B cell (primary cell): Measurements from ENCODE around the gene PSD4. TPM values are rescaled to one million over a fixed set of nuclear protein-coding genes. Genes with fewer than 3 reads are reported as not detected.

ENCODE experiments used
- ATAC-seq: fragments of 200-7000 bp; cut with Tn5 transposase; one replicate; pipeline ENCODE4 v1.10.0; 2021; ENCODE audit warnings: low read depth, mild to moderate bottlenecking, moderate number of reproducible peaks, moderate library complexity
- CTCF ChIA-PET: fragments of 350-600 bp; sonication (Branson Sonifier 250); formaldehyde crosslinking; loops from one replicate; lab custom pipeline; 2021; ENCODE audit warnings: antibody characterized with exemption, inconsistent platforms; lab: Charles Lee
- POLR2A ChIA-PET: fragments of 350-600 bp; sonication (Branson Sonifier 250); formaldehyde crosslinking; loops from one replicate; lab custom pipeline; 2021; ENCODE audit warnings: antibody characterized with exemption; lab: Charles Lee
- DNase-seq: peaks from one replicate; pipeline ENCODE4 v3.0.0; 2013
- H2AFZ ChIP-seq: 2 replicates; pipeline ENCODE4 v1.6.1; 2012; ENCODE audit warnings: mild to moderate bottlenecking, low read depth, low read length; ENCODE audit not compliant: insufficient read depth, poor library complexity, severe bottlenecking
- H3K27ac ChIP-seq, 2 donors: 1 replicate in 1 of 2; 2 replicates in 1 of 2; pipeline ENCODE4 v1.5.1; 2012 to 2013; ENCODE audit warnings: low read length in 2 of 2, mild to moderate bottlenecking in 2 of 2, moderate library complexity in 1 of 2
- H3K27me3 ChIP-seq, 4 experiments: fragments of 200-600 bp in 1 of 4; sonication (generic) in 1 of 4; replicated peaks in 1 of 4; 1 replicate in 2 of 4; 2 replicates in 2 of 4; pipeline versions ENCODE4 v1.6.1 to v1.7.0; 2013 to 2016; ENCODE audit warnings: low read length in 3 of 4, mild to moderate bottlenecking in 2 of 4, mixed read lengths in 1 of 4, moderate library complexity in 1 of 4; ENCODE audit not compliant: insufficient read depth in 4 of 4, control insufficient read depth in 3 of 4; ENCODE audit errors: control extremely low read depth in 1 of 4
- H3K36me3 ChIP-seq, 2 experiments: replicated peaks in 1 of 2; 1 replicate in 1 of 2; 2 replicates in 1 of 2; pipeline versions ENCODE4 v1.6.1 to v1.7.1; 2013; ENCODE audit warnings: low read length in 1 of 2; ENCODE audit not compliant: insufficient read depth in 2 of 2, control insufficient read depth in 1 of 2; ENCODE audit errors: control extremely low read depth in 1 of 2, extremely low read depth in 1 of 2
- H3K4me1 ChIP-seq, 2 donors: fragments of 200-600 bp in 1 of 2; sonication (generic) in 1 of 2; 1 replicate in 1 of 2; 2 replicates in 1 of 2; pipeline versions ENCODE4 v1.5.1 to v1.6.1; 2013 to 2017; ENCODE audit warnings: low read length in 2 of 2; ENCODE audit not compliant: control insufficient read depth in 2 of 2, insufficient read depth in 2 of 2
- H3K4me2 ChIP-seq: replicated peaks from 2 replicates; pipeline ENCODE3; 2012; ENCODE audit warnings: mild to moderate bottlenecking, low read depth, low read length; ENCODE audit not compliant: poor library complexity, severe bottlenecking
- H3K4me3 ChIP-seq, 5 experiments: fragments of 200-600 bp in 1 of 5; sonication (generic) in 1 of 5; 1 replicate in 3 of 5; 2 replicates in 2 of 5; pipeline versions ENCODE4 v1.5.1 to v1.7.0; 2011 to 2016; ENCODE audit warnings: low read length in 4 of 5, mild to moderate bottlenecking in 4 of 5, low read depth in 2 of 5, control low read depth in 1 of 5, moderate library complexity in 1 of 5; ENCODE audit not compliant: insufficient read depth in 1 of 5; ENCODE audit errors: control extremely low read depth in 1 of 5, extremely low read depth in 1 of 5
- H3K79me2 ChIP-seq: fragments of 200-600 bp; sonication (generic); one replicate; pipeline ENCODE4 v1.6.0; 2016; ENCODE audit warnings: low read length; ENCODE audit not compliant: control insufficient read depth, insufficient read depth
- H3K9ac ChIP-seq: fragments of 200-600 bp; sonication (generic); 2 replicates; pipeline ENCODE4 v1.6.1; 2017; ENCODE audit warnings: mild to moderate bottlenecking, low read length, moderate library complexity
- H3K9me3 ChIP-seq, 3 donors: one replicate each; pipeline versions ENCODE4 v1.6.1 to v1.7.1; 2013; ENCODE audit warnings: low read length in 2 of 3; ENCODE audit not compliant: control insufficient read depth in 2 of 3, insufficient read depth in 1 of 3; ENCODE audit errors: control extremely low read depth in 1 of 3
- H4K20me1 ChIP-seq: 2 replicates; pipeline ENCODE4 v1.6.0; 2012; ENCODE audit warnings: mild to moderate bottlenecking, low read length; ENCODE audit not compliant: insufficient read depth, control insufficient read depth, poor library complexity, severe bottlenecking
- H3K27ac Mint-ChIP-seq: one replicate; pipeline ENCODE4 v1.8.0; 2021; ENCODE audit warnings: mixed read lengths
- H3K27me3 Mint-ChIP-seq: one replicate; pipeline ENCODE4 v1.8.0; 2021; ENCODE audit warnings: mixed read lengths
- H3K4me1 Mint-ChIP-seq: one replicate; pipeline ENCODE4 v1.8.0; 2021; ENCODE audit warnings: mixed read lengths
- H3K4me3 Mint-ChIP-seq: one replicate; pipeline ENCODE4 v1.8.0; 2021; ENCODE audit warnings: mixed read lengths
- H3K9me3 Mint-ChIP-seq: one replicate; pipeline ENCODE4 v1.8.0; 2022; ENCODE audit warnings: mixed read lengths; ENCODE audit not compliant: insufficient read depth
- EZH2 ChIP-seq: IDR thresholded peaks from 2 replicates; pipeline ENCODE4 v1.6.1; 2012; ENCODE audit warnings: borderline replicate concordance, low read depth, mild to moderate bottlenecking, moderate library complexity, low read length; ENCODE audit not compliant: insufficient read depth, poor library complexity, severe bottlenecking
- WGBS: methylation state at CpG from one replicate; pipeline ENCODE4 v1.1.5; 2013; ENCODE audit warnings: missing lambda C conversion rate; ENCODE audit not compliant: insufficient coverage; 5-methylcytosine and 5-hydroxymethylcytosine counted together
- intact Hi-C: fragments of 100-400 bp; cut with micrococcal nuclease; formaldehyde crosslinking; loops from one replicate; pipeline ENCODE4 v1.10.0; 2022
- polyA plus RNA-seq: library from polyadenylated mRNA; depleted of rRNA; stranded (reverse); fragments of >200 nt; gene quantifications from 2 replicates; pipeline ENCODE4 v1.2.3, GENCODE V29; 2012
- total RNA-seq, 2 donors: library from RNA; stranded (reverse); fragments of 120-200 nt in 1 of 2; gene quantifications; 1 replicate in 1 of 2; 2 replicates in 1 of 2; pipeline versions ENCODE4 v1.2.3 to v1.2.4, GENCODE V29; 2013 to 2022
- TF ChIP-seq, protein P1 (sequence below): fragments of 200-600 bp; IDR thresholded peaks from one replicate; pipeline ENCODE4 v1.8.0; 2022; ENCODE audit warnings: antibody characterized with exemption, mild to moderate bottlenecking

Gene PSD4
- total and polyA plus RNA-seq, 2 donors (not counting 1 experiment from before 2014, with no cell fraction given) = 87.1 to 203 TPM

DNA sequence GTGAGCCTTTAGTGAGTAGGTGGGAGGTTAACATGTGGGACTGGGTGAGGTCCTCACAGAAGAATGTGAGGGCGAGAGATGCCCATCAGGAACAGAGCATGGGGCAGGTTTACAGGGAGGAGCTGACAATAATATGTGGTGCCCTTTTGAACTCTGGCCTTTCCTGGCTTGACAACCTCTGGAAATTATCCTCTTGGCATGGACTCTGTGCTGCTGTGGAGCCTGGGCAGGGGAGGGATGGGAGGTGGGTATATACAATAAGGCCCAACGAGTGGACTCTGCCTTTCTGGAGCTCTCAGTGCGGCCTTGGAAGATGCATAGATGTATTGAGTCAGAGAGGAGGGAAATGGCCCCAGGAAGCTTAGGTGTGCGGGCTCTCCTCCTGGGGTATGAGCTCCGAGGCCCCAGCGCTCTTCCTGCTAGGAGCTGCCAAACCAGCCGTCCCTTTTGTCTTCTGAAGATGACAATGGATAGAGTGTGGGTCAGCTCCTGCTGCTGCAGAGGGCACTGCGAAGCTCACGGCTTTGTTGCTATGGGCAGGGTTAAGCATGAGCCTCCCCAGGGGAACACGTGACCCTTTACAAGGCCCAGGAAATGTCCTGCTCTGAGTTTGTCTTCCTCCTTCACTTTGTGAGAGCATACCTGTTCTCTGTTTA is 8.7 kb upstream of the PSD4 start:
- H3K27ac ChIP-seq = no peak overlapping the region
- H3K9me3 ChIP-seq = no peaks in the 10 kb centered on the region
- Mint-ChIP-seq H3K4me1 (peaks cover 27% of the 10 kb centered on the region), H3K27ac (no peak overlapping the region), H3K9me3 (no peaks in the 10 kb centered on the region), H3K4me3 (no peak overlapping the region), H3K27me3 (no peaks in the 10 kb centered on the region)
- intact Hi-C loops = no loop called here
- H3K4me2 ChIP-seq = no peak overlapping the region
- peaks cover 51% of the 10 kb centered on the region for H3K79me2 ChIP-seq
- peaks cover 27 to 28% of the 10 kb centered on the region in 2 donors for H3K4me1 ChIP-seq
- H3K27me3 ChIP-seq = no peaks in the 10 kb centered on the region
- WGBS = 90% methylated on average over 10 of the region's 10 CpGs
- TF ChIP-seq, protein P1, sequence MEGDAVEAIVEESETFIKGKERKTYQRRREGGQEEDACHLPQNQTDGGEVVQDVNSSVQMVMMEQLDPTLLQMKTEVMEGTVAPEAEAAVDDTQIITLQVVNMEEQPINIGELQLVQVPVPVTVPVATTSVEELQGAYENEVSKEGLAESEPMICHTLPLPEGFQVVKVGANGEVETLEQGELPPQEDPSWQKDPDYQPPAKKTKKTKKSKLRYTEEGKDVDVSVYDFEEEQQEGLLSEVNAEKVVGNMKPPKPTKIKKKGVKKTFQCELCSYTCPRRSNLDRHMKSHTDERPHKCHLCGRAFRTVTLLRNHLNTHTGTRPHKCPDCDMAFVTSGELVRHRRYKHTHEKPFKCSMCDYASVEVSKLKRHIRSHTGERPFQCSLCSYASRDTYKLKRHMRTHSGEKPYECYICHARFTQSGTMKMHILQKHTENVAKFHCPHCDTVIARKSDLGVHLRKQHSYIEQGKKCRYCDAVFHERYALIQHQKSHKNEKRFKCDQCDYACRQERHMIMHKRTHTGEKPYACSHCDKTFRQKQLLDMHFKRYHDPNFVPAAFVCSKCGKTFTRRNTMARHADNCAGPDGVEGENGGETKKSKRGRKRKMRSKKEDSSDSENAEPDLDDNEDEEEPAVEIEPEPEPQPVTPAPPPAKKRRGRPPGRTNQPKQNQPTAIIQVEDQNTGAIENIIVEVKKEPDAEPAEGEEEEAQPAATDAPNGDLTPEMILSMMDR = no peak
- no peak for TF ChIP-seq EZH2
- H2AFZ ChIP-seq = no peak overlapping the region
- H3K36me3 ChIP-seq = no peaks in the 10 kb centered on the region
- DNase-seq (no peak), ATAC-seq (no peak)
- ChIA-PET POLR2A (no interaction called here), CTCF (interaction anchor here (0.6 to 18.3 kb wide), 10 partner anchors 9 to 197 kb away, joined by 3 to 327 read pairs (median 4); no protein-coding TSS in a partner anchor)
- H3K9ac ChIP-seq = no peak overlapping the region
- no peak overlapping the region for H3K4me3 ChIP-seq
- no peaks in the 10 kb centered on the region for H4K20me1 ChIP-seq

DNA sequence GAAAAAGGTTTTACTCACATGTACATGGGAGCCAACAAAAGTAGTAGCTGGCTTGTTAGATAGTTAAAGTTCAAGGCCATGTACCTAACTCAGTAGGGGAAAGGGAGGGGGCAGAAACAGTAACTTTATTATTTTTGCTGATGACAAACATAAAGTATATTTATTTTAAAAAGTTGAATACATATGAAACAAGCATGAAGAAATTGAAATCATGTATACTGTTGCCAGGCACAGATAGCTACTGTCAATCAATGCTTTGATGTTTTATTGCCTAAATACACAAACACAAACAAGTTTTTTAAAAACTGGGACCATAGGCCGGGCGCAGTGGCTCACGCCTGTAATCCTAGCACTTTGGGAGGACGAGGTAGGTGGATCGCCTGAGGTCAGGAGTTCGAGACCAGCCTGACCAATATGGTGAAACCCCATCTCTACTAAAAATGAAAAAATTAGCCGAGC is 7.6 kb upstream of the PSD4 start:
- H3K9me3 ChIP-seq = peaks cover 0 to 4% (median 0%) of the 10 kb centered on the region in 3 donors
- no peak overlapping the region for H3K4me2 ChIP-seq
- peaks cover 30% of the 10 kb centered on the region for H3K4me1 Mint-ChIP-seq
- no peaks in the 10 kb centered on the region for H3K36me3 ChIP-seq
- no peak for ATAC-seq
- CTCF ChIA-PET = interaction anchor here (1.3 to 18.3 kb wide), 4 partner anchors 8 to 32 kb away, joined by 3 to 327 read pairs (median 6); no protein-coding TSS in a partner anchor
- no peak overlapping the region for H3K4me3 Mint-ChIP-seq
- H4K20me1 ChIP-seq = no peaks in the 10 kb centered on the region
- H3K4me1 ChIP-seq = peaks cover 32 to 33% of the 10 kb centered on the region in 2 donors
- H3K4me3 ChIP-seq = no peak overlapping the region
- H2AFZ ChIP-seq = no peak overlapping the region
- no peaks in the 10 kb centered on the region for H3K27me3 Mint-ChIP-seq
- no peaks in the 10 kb centered on the region for H3K9me3 Mint-ChIP-seq
- no peak overlapping the region for H3K27ac ChIP-seq
- DNase-seq = no peak
- H3K27me3 ChIP-seq = no peaks in the 10 kb centered on the region
- intact Hi-C loops = no loop called here
- no peak overlapping the region for H3K9ac ChIP-seq
- TF ChIP-seq EZH2 = no peak
- TF ChIP-seq, protein P1 = no peak
- 96% methylated on average over 5 of the region's 7 CpGs for WGBS
- no peak overlapping the region for H3K27ac Mint-ChIP-seq
- H3K79me2 ChIP-seq = peaks cover 63% of the 10 kb centered on the region
- POLR2A ChIA-PET = no interaction called here
